HG03139 (cell line): Measurements from ENCODE around the gene GTF3C5.
"Not testable (repeated sequence)": the region's sequence is repeated elsewhere in the genome, so short reads cannot be mapped to it uniquely, and the experiment has no call there.

Experiments used
- ATAC-seq: cut with Tn5 transposase; IDR thresholded peaks from one replicate; pipeline ENCODE4 v1.9.1; 2021; ENCODE audit not compliant: unreplicated experiment

GTF3C5 gene

DNA sequence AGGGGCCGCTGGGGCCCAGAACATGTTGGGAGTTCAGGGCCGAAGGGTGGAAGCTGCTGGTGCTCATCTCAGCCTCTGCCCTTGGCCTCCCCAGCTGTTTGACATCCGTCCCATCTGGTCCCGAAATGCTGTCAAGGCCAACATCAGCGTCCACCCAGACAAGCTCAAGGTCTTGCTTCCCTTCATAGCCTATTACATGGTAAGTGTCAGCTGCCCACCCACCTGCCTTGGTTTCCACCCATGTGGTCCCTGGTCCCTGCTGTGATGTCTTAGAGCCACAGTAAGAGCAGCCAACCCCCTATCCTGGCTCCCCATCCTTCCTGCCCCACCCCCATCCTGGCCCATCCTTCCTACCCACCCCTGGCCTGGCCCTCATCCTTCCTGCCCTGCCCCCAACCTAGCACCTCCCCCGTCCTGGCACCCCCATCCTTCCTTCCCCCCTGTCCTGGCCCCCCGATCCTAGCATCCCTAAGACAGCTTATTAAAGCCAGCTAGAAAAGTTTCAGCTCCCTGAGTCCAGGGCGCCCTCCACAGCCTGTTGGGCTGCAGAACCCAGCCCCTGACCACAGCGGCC, 21.3 kb downstream of the GTF3C5 start:
- ATAC-seq = no peak

- ATAC-seq = no peak
Measured at GRCh38 chr9:133054194-133054890, 23.5 kb downstream of the GTF3C5 start.

DNA sequence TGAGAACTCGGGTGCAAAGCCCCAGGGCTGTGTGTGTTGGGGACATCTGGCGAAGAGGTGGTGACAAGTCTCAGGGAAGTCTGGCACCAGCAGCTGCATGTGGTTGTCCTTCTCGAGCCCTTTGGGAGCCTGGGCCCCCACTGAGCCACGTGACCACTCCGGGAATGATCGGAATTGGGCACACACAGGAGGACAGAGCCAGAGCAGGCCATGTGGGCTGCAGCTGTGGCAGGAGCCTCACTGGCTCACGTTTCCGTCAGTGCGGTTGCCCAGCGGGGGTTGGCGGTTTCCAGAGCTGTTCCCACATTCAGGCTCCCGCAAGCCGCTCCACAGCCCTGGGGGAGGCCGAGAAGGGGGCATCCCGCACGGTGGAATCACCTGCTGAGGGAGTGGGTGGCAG, 24.2 kb downstream of the GTF3C5 start:
- ATAC-seq = no peak

DNA sequence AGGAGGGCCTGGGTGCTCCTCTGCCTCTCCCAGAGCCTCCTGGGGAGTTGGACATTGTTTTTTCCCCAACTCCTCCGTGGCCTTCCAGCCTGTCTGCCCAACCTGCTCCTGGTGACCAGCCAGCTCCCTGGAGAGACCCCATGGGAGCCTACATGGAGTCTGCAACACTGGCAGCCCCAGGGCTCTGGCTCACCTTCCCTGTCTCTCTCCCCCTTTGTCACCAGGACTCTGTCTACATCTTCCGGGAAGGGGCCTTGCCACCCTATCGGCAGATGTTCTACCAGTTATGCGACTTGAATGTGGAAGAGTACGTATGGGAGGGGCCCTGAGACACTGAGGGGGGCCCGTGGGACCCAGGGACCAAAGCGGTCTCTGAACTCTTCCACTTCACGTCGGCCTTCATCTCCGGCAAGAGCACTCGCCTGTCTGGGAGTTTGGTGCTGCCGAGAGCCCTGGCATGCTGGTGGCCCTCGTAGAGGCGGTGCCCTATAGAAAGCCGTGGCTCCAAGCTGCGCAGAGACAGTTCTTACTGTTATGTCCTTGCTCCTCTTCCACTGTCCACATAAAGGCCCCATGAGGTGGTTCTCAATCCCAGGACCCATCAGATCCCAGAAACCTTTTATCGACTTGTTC, 25.1 kb downstream of the GTF3C5 start:
- no peak for ATAC-seq

DNA sequence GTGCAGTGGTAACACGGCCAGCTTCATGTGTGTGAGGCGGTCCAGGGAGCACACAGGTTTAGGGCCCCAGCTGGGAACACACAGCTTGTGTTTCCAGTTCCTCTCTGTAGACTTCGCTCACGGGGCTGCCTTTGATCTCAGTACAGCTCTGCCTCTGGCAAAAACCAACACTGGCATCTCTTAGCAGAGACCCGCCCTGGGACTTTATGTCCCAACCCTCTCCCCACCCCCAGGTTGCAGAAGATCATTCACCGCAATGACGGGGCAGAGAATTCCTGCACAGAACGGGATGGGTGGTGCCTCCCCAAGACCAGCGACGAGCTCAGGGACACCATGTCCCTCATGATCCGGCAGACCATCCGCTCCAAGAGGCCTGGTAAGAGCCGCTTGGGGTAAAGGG, 25.7 kb downstream of the GTF3C5 start:
- ATAC-seq = no peak

DNA sequence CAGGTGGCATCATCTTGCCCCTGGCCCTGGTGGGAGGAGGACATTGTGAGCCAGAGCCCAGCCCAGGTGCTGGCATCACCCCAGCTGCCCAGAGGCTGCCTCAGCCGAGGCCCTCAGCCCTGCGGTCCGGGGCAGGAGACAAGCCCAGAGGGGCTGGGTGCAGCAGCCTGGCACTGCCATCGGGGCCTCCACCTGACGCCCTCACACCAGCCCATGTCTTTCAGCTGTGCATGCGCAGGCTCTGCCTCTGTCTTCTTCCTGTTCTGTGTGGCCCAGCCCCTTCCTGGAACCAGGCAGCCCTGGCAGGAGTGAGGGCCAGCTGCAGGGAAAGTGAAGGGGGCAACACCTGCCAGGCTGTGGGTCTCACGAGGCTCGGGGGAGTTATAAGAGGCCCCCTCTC, 26.2 kb downstream of the GTF3C5 start:
- ATAC-seq = no peak

- no peak for ATAC-seq
Measured at GRCh38 chr9:133057553-133057952, 26.8 kb downstream of the GTF3C5 start.

DNA sequence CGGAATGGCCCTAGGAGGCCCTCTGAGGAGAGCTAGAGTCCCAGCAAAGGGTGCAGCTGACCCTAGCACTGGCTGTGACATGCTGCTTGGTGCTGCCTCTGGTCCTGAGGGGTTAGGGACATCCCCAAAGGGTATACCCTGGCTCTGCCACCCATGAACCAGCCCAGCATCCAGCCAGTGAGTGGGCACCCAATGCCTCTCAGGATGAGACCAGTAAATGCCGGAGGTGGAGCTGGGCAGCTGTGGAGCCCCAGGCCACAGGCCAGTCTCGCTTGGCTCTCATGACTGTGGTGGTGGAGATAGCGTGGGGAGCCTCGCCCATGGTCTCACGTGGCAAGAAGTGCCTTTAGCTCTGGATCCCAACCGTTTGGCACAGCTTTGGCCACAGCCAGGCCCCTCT, 27.3 kb downstream of the GTF3C5 start:
- ATAC-seq = no peak

DNA sequence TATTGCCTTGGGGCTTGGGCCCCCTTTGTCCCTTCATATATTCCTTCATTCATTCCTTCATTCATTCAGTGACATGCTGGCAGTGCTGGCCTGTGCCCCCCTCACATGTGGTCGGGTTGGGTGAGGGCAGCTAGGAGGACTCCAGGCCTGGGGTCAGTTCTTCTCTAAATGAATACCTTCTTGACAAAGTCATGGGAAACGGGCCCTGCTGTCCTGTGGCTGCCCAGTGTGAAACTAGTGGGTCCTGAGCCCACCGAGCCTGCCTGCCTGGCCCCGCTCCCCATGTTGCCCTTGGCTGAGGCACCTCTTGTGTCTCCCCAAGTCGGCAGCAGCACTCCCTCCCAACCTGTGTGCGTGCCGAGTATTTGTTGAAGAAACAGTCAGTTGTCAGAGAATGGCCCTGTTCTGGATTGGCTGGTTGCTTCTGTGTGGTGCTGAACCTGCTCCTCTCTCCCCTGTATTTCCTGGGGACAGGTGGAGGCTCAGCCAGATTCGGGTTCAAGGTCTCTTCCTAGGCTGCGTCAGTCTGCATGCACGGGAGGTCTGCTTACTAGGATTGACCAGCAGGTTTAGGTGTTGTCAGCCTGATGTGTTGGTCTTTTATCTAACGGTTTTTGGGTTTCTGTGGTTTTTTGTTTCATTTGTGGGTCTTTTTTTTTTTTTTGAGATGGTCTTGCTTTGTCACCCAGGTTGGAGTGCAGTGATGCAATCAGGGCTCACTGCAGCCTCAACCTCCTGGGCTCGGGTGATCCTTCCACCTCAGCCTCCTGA, 27.9 kb downstream of the GTF3C5 start:
- no peak for ATAC-seq

DNA sequence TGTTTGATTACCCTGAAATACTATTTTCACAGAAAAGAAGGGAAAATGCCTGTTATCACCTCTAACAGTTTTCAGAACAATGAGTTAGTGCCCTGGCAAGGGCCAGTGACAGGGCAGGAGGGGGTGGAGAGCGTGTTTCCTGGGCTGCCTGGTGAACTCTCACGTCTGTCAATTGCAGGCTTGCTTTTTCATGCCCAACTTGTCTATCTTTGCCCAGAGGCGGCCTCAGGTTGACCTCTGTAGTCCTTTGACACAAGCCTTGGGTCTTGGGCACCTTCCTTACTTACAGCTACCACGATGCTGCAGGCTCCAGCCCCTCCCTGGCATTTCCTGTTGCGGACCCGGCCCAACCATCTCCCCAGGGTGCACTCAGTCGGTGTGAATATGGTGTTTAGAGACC, 28.8 kb downstream of the GTF3C5 start:
- ATAC-seq = no peak

DNA sequence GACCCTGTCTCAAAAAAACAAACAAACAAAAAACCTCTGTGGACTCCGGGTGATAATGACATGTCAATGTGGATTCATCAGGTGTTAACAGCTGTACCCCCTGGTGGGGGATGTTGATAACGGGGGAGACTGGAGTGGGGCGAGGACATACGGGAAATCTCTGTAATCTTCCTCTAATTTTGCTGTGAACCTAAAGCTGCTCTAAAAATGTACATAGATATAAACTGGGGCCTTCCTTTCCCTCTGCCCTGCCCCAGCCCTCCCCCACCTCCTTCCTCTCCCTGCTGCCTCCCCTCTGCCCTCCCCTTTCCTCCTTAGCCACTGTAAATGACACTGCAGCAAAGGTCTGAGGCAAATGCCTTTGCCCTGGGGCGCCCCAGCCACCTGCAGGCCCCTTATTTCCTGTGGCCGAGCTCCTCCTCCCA, 29.6 kb downstream of the GTF3C5 start:
- no peak for ATAC-seq

GRCh38 chr9:133061019-133061763, 30.4 kb downstream of the GTF3C5 start:
- ATAC-seq = not testable (repeated sequence)

DNA sequence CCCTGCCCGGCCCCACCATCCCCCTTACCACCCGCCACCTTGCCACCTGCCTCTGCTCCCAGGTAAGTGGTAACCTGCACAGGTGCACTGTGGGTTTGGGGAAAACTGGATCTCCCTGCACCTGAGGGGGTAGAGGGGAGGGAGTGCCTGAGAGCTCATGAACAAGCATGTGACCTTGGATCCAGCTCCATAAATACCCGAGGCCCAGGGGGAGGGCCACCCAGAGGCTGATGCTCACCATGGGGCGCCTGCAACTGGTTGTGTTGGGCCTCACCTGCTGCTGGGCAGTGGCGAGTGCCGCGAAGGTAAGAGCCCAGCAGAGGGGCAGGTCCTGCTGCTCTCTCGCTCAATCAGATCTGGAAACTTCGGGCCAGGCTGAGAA, 31.0 kb downstream of the GTF3C5 start, which contains the start of gene CEL:
Gene CEL, plus strand, starts transcription at position 218 of the 382 bp plus-strand sequence. Its CDS starts 22 bp downstream, at position 240.
- not testable (repeated sequence) for ATAC-seq

DNA sequence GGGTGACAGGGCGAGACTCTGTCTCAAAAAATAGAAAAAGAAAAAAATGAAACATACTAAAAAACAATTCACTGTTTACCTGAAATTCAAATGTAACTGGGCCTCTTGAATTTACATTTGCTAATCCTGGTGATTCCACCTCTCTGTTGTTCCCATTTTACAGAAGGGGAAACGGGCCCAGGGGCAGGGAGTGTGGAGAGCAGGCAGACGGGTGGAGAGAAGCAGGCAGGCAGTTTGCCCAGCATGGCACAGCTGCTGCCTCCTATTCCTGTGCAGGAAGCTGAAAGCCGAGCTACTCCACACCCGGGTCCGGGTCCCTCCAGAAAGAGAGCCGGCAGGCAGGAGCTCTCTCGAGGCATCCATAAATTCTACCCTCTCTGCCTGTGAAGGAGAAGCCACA, 31.8 kb downstream of the GTF3C5 start:
- not testable (repeated sequence) for ATAC-seq

GRCh38 chr9:133063159-133063499, 32.3 kb downstream of the GTF3C5 start:
- no peak for ATAC-seq

- ATAC-seq = no peak
Measured at GRCh38 chr9:133063500-133064231, 32.9 kb downstream of the GTF3C5 start.

DNA sequence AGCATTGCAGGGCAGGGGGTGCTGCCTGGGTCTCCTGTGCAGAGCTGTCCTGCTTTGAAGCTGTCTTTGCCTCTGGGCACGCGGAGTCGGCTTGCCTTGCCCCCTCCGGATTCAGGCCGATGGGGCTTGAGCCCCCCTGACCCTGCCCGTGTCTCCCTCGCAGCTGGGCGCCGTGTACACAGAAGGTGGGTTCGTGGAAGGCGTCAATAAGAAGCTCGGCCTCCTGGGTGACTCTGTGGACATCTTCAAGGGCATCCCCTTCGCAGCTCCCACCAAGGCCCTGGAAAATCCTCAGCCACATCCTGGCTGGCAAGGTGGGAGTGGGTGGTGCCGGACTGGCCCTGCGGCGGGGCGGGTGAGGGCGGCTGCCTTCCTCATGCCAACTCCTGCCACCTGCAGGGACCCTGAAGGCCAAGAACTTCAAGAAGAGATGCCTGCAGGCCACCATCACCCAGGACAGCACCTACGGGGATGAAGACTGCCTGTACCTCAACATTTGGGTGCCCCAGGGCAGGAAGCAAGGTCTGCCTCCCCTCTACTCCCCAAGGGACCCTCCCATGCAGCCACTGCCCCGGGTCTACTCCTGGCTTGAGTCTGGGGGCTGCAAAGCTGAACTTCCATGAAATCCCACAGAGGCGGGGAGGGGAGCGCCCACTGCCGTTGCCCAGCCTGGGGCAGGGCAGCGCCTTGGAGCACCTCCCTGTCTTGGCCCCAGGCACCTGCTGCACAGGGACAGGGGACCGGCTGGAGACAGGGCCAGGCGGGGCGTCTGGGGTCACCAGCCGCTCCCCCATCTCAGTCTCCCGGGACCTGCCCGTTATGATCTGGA, 33.7 kb downstream of the GTF3C5 start:
- ATAC-seq = no peak

- no peak for ATAC-seq
Measured at GRCh38 chr9:133065070-133065388, 34.2 kb downstream of the GTF3C5 start.

- ATAC-seq = no peak
Measured at GRCh38 chr9:133066181-133066983, 35.6 kb downstream of the GTF3C5 start.
